ENCODE data around the gene NDUFA11.

DNA sequence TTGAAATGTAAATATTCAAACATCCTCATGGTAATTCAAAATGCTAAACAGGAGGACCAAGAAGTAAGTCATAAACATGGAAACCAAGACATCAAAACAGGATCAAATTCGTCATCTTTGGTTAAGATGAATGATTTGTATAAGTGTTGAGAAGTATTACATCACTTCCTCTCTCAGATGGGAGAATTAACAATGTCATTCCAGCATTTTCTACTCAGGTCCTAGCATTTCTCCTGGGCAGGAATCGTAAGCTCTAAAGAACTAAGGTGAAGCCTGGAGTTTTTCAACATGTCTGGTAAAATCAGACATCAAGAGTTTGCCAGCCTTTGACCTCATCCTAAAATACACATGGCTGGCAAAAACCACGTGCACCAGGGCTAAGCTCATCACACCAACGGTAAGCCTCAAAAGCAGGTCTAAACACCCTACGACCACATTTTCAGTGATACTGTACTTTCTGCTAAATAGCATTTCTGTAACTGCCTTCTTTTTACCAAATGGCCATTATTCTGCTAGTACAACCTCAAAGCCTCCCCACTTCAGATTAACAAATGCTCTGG lies 49.5 kb upstream of the NDUFA11 start:
- TF ChIP-seq HDGF (IDR thresholded peaks at IDR 0.05; ENCODE audit: borderline replicate concordance): no peak
- no peak for TF ChIP-seq FOXM1 (IDR thresholded peaks at IDR 0.05; ENCODE audit: borderline replicate concordance)
- no peak for TF ChIP-seq SP1 (IDR thresholded peaks at IDR 0.05)
- no peak for TF ChIP-seq BHLHE40 (IDR thresholded peaks at IDR 0.05; ENCODE audit: borderline replicate concordance)
- no peak for TF ChIP-seq LEF1 (IDR thresholded peaks at IDR 0.05; ENCODE audit: borderline replicate concordance)
- no peak for TF ChIP-seq ARNT (IDR thresholded peaks at IDR 0.05)
- TF ChIP-seq, protein P1, sequence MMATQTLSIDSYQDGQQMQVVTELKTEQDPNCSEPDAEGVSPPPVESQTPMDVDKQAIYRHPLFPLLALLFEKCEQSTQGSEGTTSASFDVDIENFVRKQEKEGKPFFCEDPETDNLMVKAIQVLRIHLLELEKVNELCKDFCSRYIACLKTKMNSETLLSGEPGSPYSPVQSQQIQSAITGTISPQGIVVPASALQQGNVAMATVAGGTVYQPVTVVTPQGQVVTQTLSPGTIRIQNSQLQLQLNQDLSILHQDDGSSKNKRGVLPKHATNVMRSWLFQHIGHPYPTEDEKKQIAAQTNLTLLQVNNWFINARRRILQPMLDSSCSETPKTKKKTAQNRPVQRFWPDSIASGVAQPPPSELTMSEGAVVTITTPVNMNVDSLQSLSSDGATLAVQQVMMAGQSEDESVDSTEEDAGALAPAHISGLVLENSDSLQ (IDR thresholded peaks at IDR 0.05): no peak
- TF ChIP-seq ZNF384 (IDR thresholded peaks at IDR 0.05): no peak
- TF ChIP-seq ELF4 (IDR thresholded peaks at IDR 0.05): no peak
- no peak for TF ChIP-seq L3MBTL2 (conservative IDR thresholded peaks at IDR 0.05)
- TF ChIP-seq NFRKB (IDR thresholded peaks at IDR 0.05): no peak

Data from HEK293T (cell line).